IMR-90 (cell line): Measurements from ENCODE around the gene NOL4L. TPM values are rescaled to one million over a fixed set of nuclear protein-coding genes. Genes with fewer than 3 reads are reported as not detected.

Experiments
- ATAC-seq: fragments of 200-7000 bp; cut with Tn5 transposase; 2 replicates; pipeline ENCODE4 v1.9.1; 2020; ENCODE audit warnings: low read depth, mild to moderate bottlenecking, moderate library complexity
- BruUV-seq: library from RNA; stranded (reverse); fragments of 400-500 nt; replicated peaks from 2 replicates; lab custom pipeline; 2021; lab: Mats Ljungman, UMichigan
- CTCF ChIA-PET: fragments of 300-600 bp; formaldehyde crosslinking; extraction: SDS; loops from one replicate; lab custom pipeline; 2021; ENCODE audit warnings: antibody characterized with exemption; lab: Yijun Ruan, JAX
- POLR2A ChIA-PET: fragments of 300-600 bp; sonication (Branson Sonifier 250); formaldehyde crosslinking; loops from one replicate; lab custom pipeline; 2022; ENCODE audit warnings: antibody characterized with exemption; ENCODE audit not compliant: unreplicated experiment; lab: Charles Lee
- DNase-seq: peaks from one replicate; pipeline ENCODE4 v3.0.0; 2013
- H2AFZ ChIP-seq: replicated peaks from 2 replicates; pipeline ENCODE3; 2013; ENCODE audit warnings: low read length, mild to moderate bottlenecking; ENCODE audit not compliant: poor library complexity
- H2AK5ac ChIP-seq: 2 replicates; pipeline ENCODE4 v1.6.1; 2013; ENCODE audit warnings: low read depth, low read length, inconsistent platforms
- H2AK9ac ChIP-seq: replicated peaks from 2 replicates; pipeline ENCODE3; 2013; ENCODE audit warnings: mild to moderate bottlenecking, low read depth, low read length, moderate library complexity; ENCODE audit not compliant: poor library complexity
- H2BK120ac ChIP-seq: 2 replicates; pipeline ENCODE4 v1.6.1; 2013; ENCODE audit warnings: low read depth, low read length, inconsistent platforms
- H2BK15ac ChIP-seq: 3 replicates; pipeline ENCODE4 v1.6.1; 2013; ENCODE audit warnings: low read depth, low read length, inconsistent platforms
- H2BK20ac ChIP-seq: 2 replicates; pipeline ENCODE4 v1.6.1; 2013; ENCODE audit warnings: low read depth, mild to moderate bottlenecking, inconsistent platforms, low read length, moderate library complexity
- H2BK5ac ChIP-seq: 2 replicates; pipeline ENCODE4 v1.6.1; 2013; ENCODE audit warnings: mild to moderate bottlenecking, low read depth, low read length, inconsistent platforms; ENCODE audit not compliant: poor library complexity, severe bottlenecking
- H3K14ac ChIP-seq: replicated peaks from 2 replicates; pipeline ENCODE4 v1.6.1; 2013; ENCODE audit warnings: low read depth, low read length, inconsistent platforms
- H3K18ac ChIP-seq: 2 replicates; pipeline ENCODE4 v1.6.1; 2013; ENCODE audit warnings: low read depth, low read length, control low read depth
- H3K23ac ChIP-seq: 2 replicates; pipeline ENCODE4 v1.6.1; 2013; ENCODE audit warnings: low read depth, low read length, inconsistent platforms
- H3K27ac ChIP-seq: 2 replicates; pipeline ENCODE4 v1.5.1; 2013; ENCODE audit warnings: mild to moderate bottlenecking, control low read depth, low read length; ENCODE audit not compliant: insufficient read depth
- H3K27me3 ChIP-seq: 2 replicates; pipeline ENCODE4 v1.6.1; 2013; ENCODE audit warnings: low read length; ENCODE audit not compliant: control insufficient read depth, insufficient read depth
- H3K36me3 ChIP-seq: 2 replicates; pipeline ENCODE4 v1.6.1; 2013; ENCODE audit warnings: low read length, mixed read lengths; ENCODE audit not compliant: control insufficient read depth, insufficient read depth
- H3K4ac ChIP-seq: 2 replicates; pipeline ENCODE4 v1.6.1; 2013; ENCODE audit warnings: low read depth, low read length, inconsistent platforms
- H3K4me1 ChIP-seq: 2 replicates; pipeline ENCODE4 v1.6.1; 2013; ENCODE audit warnings: low read length, mixed read lengths; ENCODE audit not compliant: control insufficient read depth, insufficient read depth
- H3K4me2 ChIP-seq: 2 replicates; pipeline ENCODE4 v1.6.1; 2013; ENCODE audit warnings: low read depth, mild to moderate bottlenecking, control low read depth, low read length, moderate library complexity
- H3K4me3 ChIP-seq: 2 replicates; pipeline ENCODE4 v1.5.1; 2013; ENCODE audit warnings: low read depth, mild to moderate bottlenecking, control low read depth, low read length, moderate library complexity; ENCODE audit not compliant: insufficient read depth
- H3K56ac ChIP-seq: 2 replicates; pipeline ENCODE4 v1.6.1; 2013; ENCODE audit warnings: low read length, inconsistent platforms; ENCODE audit not compliant: insufficient read depth; ENCODE audit errors: extremely low read depth
- H3K79me1 ChIP-seq, 2 experiments: 2 replicates each; pipeline ENCODE4 v1.6.1; 2013; ENCODE audit warnings: low read length in 2 of 2, inconsistent platforms in 1 of 2, low read depth in 1 of 2
- H3K9ac ChIP-seq: 2 replicates; pipeline ENCODE4 v1.6.1; 2013; ENCODE audit warnings: low read depth, low read length, control low read depth
- H3K9me1 ChIP-seq: 2 replicates; pipeline ENCODE4 v1.6.1; 2013; ENCODE audit warnings: low read length, inconsistent platforms; ENCODE audit not compliant: insufficient read depth
- H3K9me3 ChIP-seq: 2 replicates; pipeline ENCODE4 v1.6.1; 2013; ENCODE audit warnings: low read length; ENCODE audit not compliant: control insufficient read depth, insufficient read depth
- H4K20me1 ChIP-seq: 2 replicates; pipeline ENCODE4 v1.6.1; 2013; ENCODE audit warnings: low read length, inconsistent platforms; ENCODE audit not compliant: insufficient read depth
- H4K5ac ChIP-seq: 2 replicates; pipeline ENCODE4 v1.6.1; 2013; ENCODE audit warnings: mild to moderate bottlenecking, low read depth, low read length, control low read depth
- H4K8ac ChIP-seq, 2 experiments: 2 replicates each; pipeline ENCODE4 v1.6.1; 2013; ENCODE audit warnings: low read depth in 2 of 2, low read length in 2 of 2, control low read depth in 1 of 2, inconsistent platforms in 1 of 2
- H4K91ac ChIP-seq: 2 replicates; pipeline ENCODE4 v1.6.1; 2013; ENCODE audit warnings: low read depth, low read length, inconsistent platforms; ENCODE audit not compliant: insufficient read depth
- ELK1 ChIP-seq: fragments of 150-350 bp; IDR thresholded peaks from 2 replicates; pipeline ENCODE4 v1.6.1; 2016; ENCODE audit warnings: low read depth, mild to moderate bottlenecking, low read length, moderate library complexity, borderline replicate concordance
- MAFK ChIP-seq: IDR thresholded peaks from 2 replicates; pipeline ENCODE4 v1.6.1; 2012; ENCODE audit warnings: low read depth, low read length, improper control_type of control experiment
- POLR2A ChIP-seq: IDR thresholded peaks from 2 replicates; pipeline ENCODE4 v1.6.1; 2012; ENCODE audit warnings: mild to moderate bottlenecking, low read depth, low read length
- SMC3 ChIP-seq: fragments of 150-350 bp; IDR thresholded peaks from 2 replicates; pipeline ENCODE4 v1.6.1; 2016; ENCODE audit warnings: low read depth, mild to moderate bottlenecking, antibody characterized with exemption, low read length, moderate library complexity
- USF2 ChIP-seq: fragments of 150-350 bp; IDR thresholded peaks from 2 replicates; pipeline ENCODE4 v1.6.1; 2017; ENCODE audit warnings: mild to moderate bottlenecking, antibody characterized with exemption, low read length, low read depth
- WGBS, 2 experiments: methylation state at CpG; one replicate each; pipeline versions ENCODE4 v1.1.5 to v1.1.7; 2013; ENCODE audit warnings: missing lambda C conversion rate in 2 of 2; ENCODE audit not compliant: insufficient read length in 1 of 2; ENCODE audit errors: extremely low coverage in 2 of 2; 5-methylcytosine and 5-hydroxymethylcytosine counted together
- dilution Hi-C: fragments of 300-500 bp; cut with HindIII; formaldehyde crosslinking; loops from one replicate; pipeline ENCODE4 v1.14.3; 2018; ENCODE audit warnings: low sequenced_read_pairs; ENCODE audit not compliant: unreplicated experiment
- in situ Hi-C: fragments of 300-500 bp; cut with MboI; formaldehyde crosslinking; loops from 3 replicates; pipeline ENCODE4 v1.14.3; 2019; ENCODE audit warnings: low sequenced_read_pairs, inconsistent platforms, mixed read lengths
- intact Hi-C: fragments of 100-400 bp; cut with micrococcal nuclease; formaldehyde crosslinking; loops from 2 replicates; pipeline ENCODE4 v1.10.0; 2022
- polyA plus RNA-seq, 3 experiments: library from polyadenylated mRNA; depleted of rRNA; stranded (reverse); fragments of >200 nt; gene quantifications; 2 replicates each; pipeline ENCODE4 v1.2.3, GENCODE V29; 2012; ENCODE audit warnings: low replicate concordance in 1 of 3
- total RNA-seq: library from RNA; depleted of rRNA; stranded (reverse); fragments of >200 nt; gene quantifications from 2 replicates; pipeline ENCODE4 v1.2.3, GENCODE V29; 2012

NOL4L gene
- total and polyA plus RNA-seq, 2 of the 4 experiments (the other 2 are of a cell fraction) = 4.7 to 13.3 TPM

- CTCF ChIA-PET = no interaction called here
- Histone ChIP-seq H3K14ac (no peak overlapping the region), H2BK15ac (no peak overlapping the region), H3K18ac (no peak overlapping the region), H2AFZ (no peak overlapping the region), H3K4ac (no peak overlapping the region), H3K23ac (no peak overlapping the region), H3K56ac (no peak overlapping the region), H4K91ac (no peak overlapping the region), H3K9me1 (peaks cover 7% of the 10 kb centered on the region; the same call in 1 of the 2 replicates), H3K27me3 (peaks cover 26% of the 10 kb centered on the region), H3K4me2 (no peak overlapping the region), H2BK20ac (no peak overlapping the region), H4K8ac (no peak overlapping the region), H3K9me3 (no peaks in the 10 kb centered on the region), H3K79me1 (no peaks in the 10 kb centered on the region), H2AK9ac (no peak overlapping the region), H3K27ac (no peak overlapping the region), H3K36me3 (no peaks in the 10 kb centered on the region), H3K4me3 (no peak overlapping the region), H4K20me1 (no peaks in the 10 kb centered on the region), H2BK120ac (no peak overlapping the region), H2AK5ac (no peak overlapping the region), H3K4me1 (peaks cover 4% of the 10 kb centered on the region; the same call in 1 of the 2 replicates), H2BK5ac (no peak overlapping the region), H3K9ac (no peak overlapping the region), H4K5ac (no peak overlapping the region)
- in situ Hi-C loops = no loop called here
- TF ChIP-seq SMC3 = no peak
- peak; percentile 55 for TF ChIP-seq USF2
- no peak for TF ChIP-seq ELK1
- TF ChIP-seq POLR2A = no peak
- no peak for TF ChIP-seq MAFK
- intact Hi-C loops = no loop called here
- ATAC-seq (no peak), DNase-seq (no peak)
- WGBS, 2 experiments = 82% methylated on average over 6 of the region's 13 CpGs; no CpG with 5 or more reads in 1 of the 2 experiments
- dilution Hi-C loops = no loop called here
- no TSS peak for BruUV-seq
- POLR2A ChIA-PET = no interaction called here
Measured at GRCh38 chr20:32539026-32539816, 45.9 kb downstream of the NOL4L start.
